Progenitor cell of endocrine pancreas (in vitro differentiated cells): ENCODE results near the gene TRIM75. TPM values are rescaled to one million over a fixed set of nuclear protein-coding genes. Genes with fewer than 3 reads are reported as not detected.
"Not testable (repeated sequence)": the region's sequence is repeated elsewhere in the genome, so short reads cannot be mapped to it uniquely, and the experiment has no call there.

Experiments
- DNase-seq: peaks from one replicate; pipeline ENCODE4 v3.0.0; 2021; ENCODE audit warnings: low spot score; ENCODE audit not compliant: unreplicated experiment
- H3K27ac Mint-ChIP-seq: 2 replicates; pipeline ENCODE4 v1.8.0; 2021; ENCODE audit warnings: mild to moderate bottlenecking, moderate library complexity, mixed read lengths
- H3K27me3 Mint-ChIP-seq: 2 replicates; pipeline ENCODE4 v1.8.0; 2021; ENCODE audit warnings: mixed read lengths
- H3K36me3 Mint-ChIP-seq: 2 replicates; pipeline ENCODE4 v1.8.0; 2022; ENCODE audit warnings: mixed read lengths; ENCODE audit not compliant: insufficient read depth
- H3K4me1 Mint-ChIP-seq: 2 replicates; pipeline ENCODE4 v1.8.0; 2021; ENCODE audit warnings: low read depth, mixed read lengths
- H3K4me3 Mint-ChIP-seq: 2 replicates; pipeline ENCODE4 v1.8.0; 2021; ENCODE audit warnings: low read depth, mild to moderate bottlenecking, moderate library complexity, mixed read lengths
- H3K9me3 Mint-ChIP-seq: 2 replicates; pipeline ENCODE4 v1.8.0; 2021; ENCODE audit warnings: low read depth, mixed read lengths
- total RNA-seq: library from RNA; stranded (reverse); gene quantifications from 2 replicates; pipeline ENCODE4 v1.2.1, GENCODE V29; 2021
- TF ChIP-seq, protein P1 (sequence below): fragments of 200-600 bp; sonication (generic); IDR thresholded peaks from one replicate; pipeline ENCODE4 v1.5.0; 2021; ENCODE audit warnings: antibody characterized with exemption, mild to moderate bottlenecking; ENCODE audit not compliant: unreplicated experiment

Gene TRIM75
- total RNA-seq, 1 donor from 2014 or later, result not detected

DNA sequence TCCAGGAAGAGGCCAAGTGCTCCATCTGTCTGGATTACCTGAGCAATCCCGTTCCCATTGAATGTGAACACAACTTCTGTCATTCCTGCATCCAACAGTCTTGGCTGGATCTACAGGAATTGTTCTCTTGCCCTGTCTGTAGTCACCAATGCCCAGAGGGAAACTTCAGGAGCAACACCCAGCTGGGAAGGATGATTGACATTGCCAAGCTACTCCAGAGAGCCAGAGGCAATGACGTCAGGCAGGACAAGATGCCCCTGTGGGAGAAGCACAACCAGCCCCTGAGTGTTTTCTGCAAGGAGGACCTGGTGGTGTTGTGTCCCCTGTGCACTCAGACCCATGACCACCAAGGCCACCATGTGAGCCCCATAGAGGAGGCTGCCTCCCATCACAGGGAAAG lies 43.2 kb upstream of the TRIM75 start:
- DNase-seq, result no peak
- TF ChIP-seq, protein P1, sequence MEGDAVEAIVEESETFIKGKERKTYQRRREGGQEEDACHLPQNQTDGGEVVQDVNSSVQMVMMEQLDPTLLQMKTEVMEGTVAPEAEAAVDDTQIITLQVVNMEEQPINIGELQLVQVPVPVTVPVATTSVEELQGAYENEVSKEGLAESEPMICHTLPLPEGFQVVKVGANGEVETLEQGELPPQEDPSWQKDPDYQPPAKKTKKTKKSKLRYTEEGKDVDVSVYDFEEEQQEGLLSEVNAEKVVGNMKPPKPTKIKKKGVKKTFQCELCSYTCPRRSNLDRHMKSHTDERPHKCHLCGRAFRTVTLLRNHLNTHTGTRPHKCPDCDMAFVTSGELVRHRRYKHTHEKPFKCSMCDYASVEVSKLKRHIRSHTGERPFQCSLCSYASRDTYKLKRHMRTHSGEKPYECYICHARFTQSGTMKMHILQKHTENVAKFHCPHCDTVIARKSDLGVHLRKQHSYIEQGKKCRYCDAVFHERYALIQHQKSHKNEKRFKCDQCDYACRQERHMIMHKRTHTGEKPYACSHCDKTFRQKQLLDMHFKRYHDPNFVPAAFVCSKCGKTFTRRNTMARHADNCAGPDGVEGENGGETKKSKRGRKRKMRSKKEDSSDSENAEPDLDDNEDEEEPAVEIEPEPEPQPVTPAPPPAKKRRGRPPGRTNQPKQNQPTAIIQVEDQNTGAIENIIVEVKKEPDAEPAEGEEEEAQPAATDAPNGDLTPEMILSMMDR, result no peak
- H3K27ac Mint-ChIP-seq, result no peak overlapping the region

DNA sequence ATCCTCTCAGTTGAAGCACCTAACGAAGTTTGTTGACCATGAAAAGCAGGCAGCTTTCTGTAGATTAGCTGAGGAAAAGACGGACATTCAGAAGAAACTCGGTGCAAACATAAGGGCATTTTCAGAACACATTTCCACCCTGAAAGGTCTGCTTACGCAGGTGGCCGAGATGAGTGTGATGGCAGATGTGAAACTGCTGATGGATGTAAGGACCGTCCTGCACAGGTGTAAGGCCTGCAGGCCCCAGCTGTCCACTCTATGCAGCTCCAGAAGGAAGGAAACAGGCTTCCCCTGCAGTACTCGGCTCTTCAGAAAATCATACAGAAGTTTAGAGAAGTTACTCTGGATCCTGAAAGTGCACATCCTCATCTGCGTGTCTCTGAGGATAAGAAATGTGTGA lies 42.7 kb upstream of the TRIM75 start:
- Mint-ChIP-seq H3K4me3 (no peak overlapping the region), H3K27ac (no peak overlapping the region), H3K27me3 (no peaks in the 10 kb centered on the region), H3K4me1 (no peaks in the 10 kb centered on the region), H3K36me3 (no peaks in the 10 kb centered on the region), H3K9me3 (no peaks in the 10 kb centered on the region)
- no peak for DNase-seq
- TF ChIP-seq, protein P1, result no peak

More for the DNA sequence above, 43.2 kb upstream of the TRIM75 start:
- Mint-ChIP-seq H3K4me1 (no peaks in the 10 kb centered on the region), H3K9me3 (no peaks in the 10 kb centered on the region), H3K36me3 (no peaks in the 10 kb centered on the region), H3K4me3 (no peak overlapping the region), H3K27me3 (no peaks in the 10 kb centered on the region)

DNA sequence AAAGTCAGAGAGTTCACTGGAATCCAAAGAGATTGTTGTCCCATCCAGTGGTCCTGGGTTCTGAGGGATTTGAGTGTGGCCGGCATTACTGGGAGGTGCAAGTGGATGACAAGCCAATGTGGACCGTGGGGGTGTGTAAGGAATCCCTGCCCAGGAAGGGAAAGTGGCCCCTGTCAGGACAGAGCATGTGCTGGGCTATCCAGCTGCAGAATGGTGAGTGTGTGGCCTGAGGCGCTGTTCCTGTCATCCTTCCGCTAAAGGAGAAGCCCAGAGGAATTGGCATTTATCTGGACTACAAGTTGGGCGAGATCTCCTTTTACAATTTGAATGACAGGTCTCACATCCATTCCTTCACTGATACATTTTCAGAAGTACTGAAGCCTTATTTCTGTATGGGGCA lies 42.3 kb upstream of the TRIM75 start:
- H3K36me3 Mint-ChIP-seq, result no peaks in the 10 kb centered on the region

DNA sequence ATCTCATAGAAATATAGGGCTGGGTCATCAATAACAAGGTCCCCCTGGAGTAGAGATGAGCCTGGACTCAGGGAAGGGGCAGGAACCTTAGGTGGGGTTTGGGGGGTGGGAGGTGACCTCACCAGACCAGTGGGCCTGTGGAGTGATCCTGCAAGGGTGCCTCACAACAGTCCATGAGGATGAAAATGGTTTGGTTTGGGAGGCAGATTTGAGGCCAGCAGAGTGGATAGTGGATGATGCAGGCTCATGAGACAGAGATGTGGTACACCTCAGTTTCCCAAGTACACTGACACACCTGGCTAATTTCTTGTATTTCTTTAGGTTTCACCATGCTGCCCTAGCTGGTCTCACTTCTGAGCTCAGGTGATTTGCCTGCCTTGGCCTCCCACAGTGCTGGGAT lies 40.0 kb upstream of the TRIM75 start:
- Mint-ChIP-seq H3K36me3 (no peaks in the 10 kb centered on the region), H3K4me1 (no peaks in the 10 kb centered on the region), H3K27me3 (no peaks in the 10 kb centered on the region), H3K9me3 (no peaks in the 10 kb centered on the region), H3K4me3 (no peak overlapping the region), H3K27ac (no peak overlapping the region)
- DNase-seq, result no peak
- TF ChIP-seq, protein P1, result no peak

More for the DNA sequence above, 42.3 kb upstream of the TRIM75 start:
- no peak for DNase-seq
- no peaks in the 10 kb centered on the region for H3K27me3 Mint-ChIP-seq
- TF ChIP-seq, protein P1, result no peak
- H3K4me1 Mint-ChIP-seq, result no peaks in the 10 kb centered on the region
- H3K4me3 Mint-ChIP-seq, result no peak overlapping the region
- no peak overlapping the region for H3K27ac Mint-ChIP-seq
- H3K9me3 Mint-ChIP-seq, result no peaks in the 10 kb centered on the region

DNA sequence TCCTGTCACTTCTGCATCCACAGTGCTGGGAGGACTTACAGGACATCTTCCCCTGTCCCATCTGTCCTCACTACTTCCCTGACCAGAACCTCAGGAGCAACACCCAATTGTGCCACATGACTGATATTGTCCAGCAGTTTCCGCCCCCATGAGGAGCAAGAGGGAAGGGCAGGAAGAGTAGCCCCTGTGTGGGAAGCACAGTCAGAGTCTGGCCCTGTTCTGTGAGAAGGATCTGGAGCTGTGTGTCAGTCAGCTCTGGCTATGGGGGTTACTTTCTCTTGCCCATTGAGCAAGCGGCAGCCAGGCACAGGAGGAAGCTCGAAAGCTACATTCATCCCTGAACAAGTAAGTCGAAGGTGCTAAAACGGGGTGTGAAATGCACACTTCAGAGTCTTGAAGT lies 36.7 kb upstream of the TRIM75 start:
- Mint-ChIP-seq H3K27ac (no peak overlapping the region), H3K36me3 (no peaks in the 10 kb centered on the region), H3K4me1 (no peaks in the 10 kb centered on the region), H3K27me3 (no peaks in the 10 kb centered on the region), H3K4me3 (no peak overlapping the region), H3K9me3 (peaks cover 3% of the 10 kb centered on the region)
- TF ChIP-seq, protein P1, result peak; percentile 45
- DNase-seq, result no peak

DNA sequence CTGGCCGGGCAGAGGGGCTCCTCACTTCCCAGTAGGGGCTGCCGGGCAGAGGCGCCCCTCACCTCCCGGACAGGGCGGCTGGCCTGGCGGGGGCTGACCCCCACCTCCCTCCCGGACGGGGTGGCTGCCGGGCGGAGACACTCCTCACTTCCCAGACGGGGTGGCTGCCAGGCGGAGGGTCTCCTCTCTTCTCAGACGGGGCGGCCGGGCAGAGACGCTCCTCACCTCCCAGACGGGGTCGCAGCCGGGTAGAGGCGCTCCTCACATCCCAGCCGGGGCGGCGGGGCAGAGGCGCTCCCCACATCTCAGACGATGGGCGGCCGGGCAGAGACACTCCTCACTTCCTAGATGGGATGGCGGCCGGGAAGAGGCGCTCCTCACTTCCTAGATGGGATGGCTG lies 33.7 kb upstream of the TRIM75 start:
- DNase-seq, H3K27me3 Mint-ChIP-seq, H3K9me3 Mint-ChIP-seq, H3K4me1 Mint-ChIP-seq, H3K27ac Mint-ChIP-seq, H3K36me3 Mint-ChIP-seq, H3K4me3 Mint-ChIP-seq: not testable (repeated sequence)

DNA sequence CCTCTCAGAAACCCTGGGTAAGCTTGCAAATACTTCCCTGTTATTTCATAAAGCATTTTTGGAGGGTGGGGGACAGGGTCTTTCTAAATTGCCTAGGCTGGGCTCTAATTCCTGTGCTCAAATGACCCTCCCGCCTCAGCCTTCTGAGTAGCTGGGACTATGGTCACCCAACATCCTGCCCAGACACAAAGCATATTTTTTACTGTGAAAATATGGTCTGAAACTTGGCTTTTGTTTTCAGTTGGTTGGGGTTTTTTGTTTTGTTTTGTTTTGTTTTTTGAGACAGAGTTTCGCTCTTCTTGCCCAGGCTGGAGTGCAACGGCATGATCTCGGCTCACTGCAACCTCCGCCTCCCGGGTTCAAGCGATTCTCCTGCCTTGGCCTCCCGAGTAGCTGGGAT lies 27.9 kb upstream of the TRIM75 start:
- not testable (repeated sequence) for DNase-seq, H3K36me3 Mint-ChIP-seq, H3K27ac Mint-ChIP-seq, H3K4me3 Mint-ChIP-seq, H3K27me3 Mint-ChIP-seq, H3K9me3 Mint-ChIP-seq, H3K4me1 Mint-ChIP-seq
